Natural killer cell treated with Interleukin-12 subunit alpha and Interleukin-12 subunit beta and Interleukin-15 and Interleukin-18, amount 100 ng/mL, for 72 hours (primary cell): ENCODE results near the gene CCDC197. TPM values are rescaled to one million over a fixed set of nuclear protein-coding genes. Genes with fewer than 3 reads are reported as not detected.

ENCODE experiments used
- ATAC-seq, 2 donors: fragments of 150-1000 bp; cut with Tn5 transposase in 1 of 2; sonication (Bioruptor Pico), chemical (Tn5 transposase) in 1 of 2; 2 replicates each; pipeline ENCODE4 v1.10.0; 2021
- DNase-seq: peaks from one replicate; pipeline ENCODE4 v3.0.0; 2022; ENCODE audit warnings: low spot score
- H3K27ac Mint-ChIP-seq, 2 donors: 1 replicate in 1 of 2; 2 replicates in 1 of 2; pipeline ENCODE4 v1.8.0; 2022; ENCODE audit warnings: mixed read lengths in 2 of 2, mild to moderate bottlenecking in 1 of 2, moderate library complexity in 1 of 2
- H3K27me3 Mint-ChIP-seq, 2 donors: 1 replicate in 1 of 2; 2 replicates in 1 of 2; pipeline ENCODE4 v1.8.0; 2022; ENCODE audit warnings: mixed read lengths in 2 of 2
- H3K36me3 Mint-ChIP-seq: one replicate; pipeline ENCODE4 v1.8.0; 2022; ENCODE audit warnings: mixed read lengths
- H3K4me1 Mint-ChIP-seq, 2 donors: 1 replicate in 1 of 2; 2 replicates in 1 of 2; pipeline ENCODE4 v1.8.0; 2022; ENCODE audit warnings: low read depth in 2 of 2, mixed read lengths in 2 of 2, mild to moderate bottlenecking in 1 of 2
- H3K4me3 Mint-ChIP-seq: one replicate; pipeline ENCODE4 v1.8.0; 2022; ENCODE audit warnings: mixed read lengths
- H3K9me3 Mint-ChIP-seq: 2 replicates; pipeline ENCODE4 v1.8.0; 2022; ENCODE audit warnings: mixed read lengths
- total RNA-seq, 2 donors: library from RNA; stranded (reverse); gene quantifications; one replicate each; pipeline ENCODE4 v1.2.3, GENCODE V29; 2022

Gene CCDC197
- total RNA-seq, 2 donors from 2014 or later = not detected

DNA sequence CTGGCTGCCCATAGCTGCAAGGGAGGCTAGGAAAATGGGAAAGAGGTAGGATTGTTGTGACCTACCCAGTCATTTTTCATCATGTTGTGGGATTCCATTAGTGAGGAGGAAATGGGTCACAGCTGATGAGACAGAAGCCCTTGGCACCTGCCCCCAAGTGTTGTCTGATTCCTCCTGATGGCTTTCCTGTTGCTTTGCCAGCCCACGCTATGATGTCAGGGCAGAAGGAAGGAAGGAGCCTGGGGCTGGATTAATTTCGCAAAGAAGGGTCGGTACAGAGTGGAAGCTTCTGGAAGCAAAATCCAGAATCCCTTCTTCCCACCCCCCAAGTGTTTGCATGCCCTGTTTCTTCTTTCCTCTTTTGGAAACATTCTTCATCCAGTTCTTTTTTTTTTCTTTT lies 37.8 kb downstream of the CCDC197 start:
- no peak overlapping the region for H3K27ac Mint-ChIP-seq
- H3K27me3 Mint-ChIP-seq = no peaks in the 10 kb centered on the region
- no peak overlapping the region for H3K4me3 Mint-ChIP-seq
- H3K4me1 Mint-ChIP-seq = peaks cover 3 to 5% of the 10 kb centered on the region in 2 donors
- DNase-seq = no peak
- no peaks in the 10 kb centered on the region for H3K36me3 Mint-ChIP-seq
- ATAC-seq = no peak
- H3K9me3 Mint-ChIP-seq = no peaks in the 10 kb centered on the region

DNA sequence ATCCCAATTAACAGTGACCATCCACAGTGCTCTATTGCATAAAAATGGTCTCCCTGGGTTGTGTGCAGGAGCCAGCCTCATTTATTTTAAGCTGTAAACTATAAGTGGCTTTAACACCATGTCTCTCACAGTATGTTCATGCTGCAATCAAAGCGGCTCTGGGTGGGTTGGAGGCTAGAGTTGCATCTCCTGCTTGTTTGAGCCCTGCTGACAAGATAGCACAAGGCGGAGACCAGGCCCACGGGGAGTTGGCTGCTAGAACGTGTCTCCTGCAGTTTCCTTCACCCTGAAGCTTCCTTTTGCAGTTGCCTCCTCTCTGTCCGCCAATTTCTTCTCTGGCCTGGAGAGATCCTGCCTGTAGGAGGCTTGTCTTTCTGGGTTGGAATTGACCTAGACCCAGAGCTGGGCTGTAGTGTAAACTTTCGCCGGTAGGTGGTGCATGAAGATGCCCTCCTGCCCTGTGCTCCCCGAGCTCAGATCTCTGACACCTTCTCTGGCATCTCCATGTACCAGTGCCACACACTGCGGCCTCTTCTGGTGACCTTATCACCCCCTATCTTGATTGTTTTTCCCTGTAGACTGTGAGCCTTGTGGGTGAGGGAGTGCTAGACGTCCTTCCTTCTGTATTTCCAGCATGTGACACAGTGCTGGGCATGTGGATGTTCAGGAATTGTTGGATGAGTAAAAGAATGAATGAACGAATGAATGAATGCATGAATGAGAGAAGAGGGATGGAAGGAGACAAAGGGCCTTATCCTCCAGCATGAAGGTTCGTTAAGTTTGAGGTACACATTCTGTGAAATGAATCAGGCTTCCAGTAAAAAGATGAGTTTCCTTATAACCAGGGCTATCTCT lies 39.4 kb downstream of the CCDC197 start:
- Mint-ChIP-seq H3K4me1 (peaks cover 3 to 5% of the 10 kb centered on the region in 2 donors), H3K27me3 (no peaks in the 10 kb centered on the region), H3K27ac (no peak overlapping the region), H3K4me3 (no peak overlapping the region), H3K9me3 (no peaks in the 10 kb centered on the region), H3K36me3 (no peaks in the 10 kb centered on the region)
- DNase-seq = peak; percentile 72
- ATAC-seq = peak; percentile 83 to 84

DNA sequence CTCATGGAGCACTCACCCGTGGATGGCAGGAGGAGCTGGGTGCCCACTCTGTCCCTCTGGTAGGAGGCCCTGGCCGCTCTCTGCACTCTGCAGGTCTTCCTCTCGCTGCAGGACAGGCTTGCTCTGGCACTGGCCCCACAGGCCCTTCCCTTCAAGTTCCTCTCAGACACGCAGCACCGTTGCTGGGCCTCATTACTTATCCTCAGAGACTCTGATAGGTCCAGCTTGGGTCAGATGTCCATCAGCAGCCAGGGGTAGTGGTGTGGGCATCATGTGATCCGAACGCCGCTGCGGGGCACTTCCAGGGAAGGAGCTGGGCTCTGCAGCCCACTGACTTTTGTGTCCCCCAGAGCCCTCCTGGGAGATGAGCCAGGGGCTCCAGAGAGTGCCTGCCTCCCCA lies 40.9 kb downstream of the CCDC197 start:
- no peaks in the 10 kb centered on the region for H3K36me3 Mint-ChIP-seq
- no peak overlapping the region for H3K27ac Mint-ChIP-seq
- H3K27me3 Mint-ChIP-seq = no peaks in the 10 kb centered on the region
- no peak overlapping the region for H3K4me3 Mint-ChIP-seq
- ATAC-seq = no peak
- DNase-seq = no peak
- H3K9me3 Mint-ChIP-seq = no peaks in the 10 kb centered on the region
- peaks cover 3 to 5% of the 10 kb centered on the region in 2 donors for H3K4me1 Mint-ChIP-seq

GRCh38 chr14:94038510-94038909 lies 41.4 kb downstream of the CCDC197 start:
- DNase-seq = no peak
- H3K4me3 Mint-ChIP-seq = no peak overlapping the region
- no peaks in the 10 kb centered on the region for H3K9me3 Mint-ChIP-seq
- no peaks in the 10 kb centered on the region for H3K36me3 Mint-ChIP-seq
- H3K27me3 Mint-ChIP-seq = no peaks in the 10 kb centered on the region
- ATAC-seq = no peak
- H3K4me1 Mint-ChIP-seq = peaks cover 3 to 5% of the 10 kb centered on the region in 2 donors
- H3K27ac Mint-ChIP-seq = no peak overlapping the region

DNA sequence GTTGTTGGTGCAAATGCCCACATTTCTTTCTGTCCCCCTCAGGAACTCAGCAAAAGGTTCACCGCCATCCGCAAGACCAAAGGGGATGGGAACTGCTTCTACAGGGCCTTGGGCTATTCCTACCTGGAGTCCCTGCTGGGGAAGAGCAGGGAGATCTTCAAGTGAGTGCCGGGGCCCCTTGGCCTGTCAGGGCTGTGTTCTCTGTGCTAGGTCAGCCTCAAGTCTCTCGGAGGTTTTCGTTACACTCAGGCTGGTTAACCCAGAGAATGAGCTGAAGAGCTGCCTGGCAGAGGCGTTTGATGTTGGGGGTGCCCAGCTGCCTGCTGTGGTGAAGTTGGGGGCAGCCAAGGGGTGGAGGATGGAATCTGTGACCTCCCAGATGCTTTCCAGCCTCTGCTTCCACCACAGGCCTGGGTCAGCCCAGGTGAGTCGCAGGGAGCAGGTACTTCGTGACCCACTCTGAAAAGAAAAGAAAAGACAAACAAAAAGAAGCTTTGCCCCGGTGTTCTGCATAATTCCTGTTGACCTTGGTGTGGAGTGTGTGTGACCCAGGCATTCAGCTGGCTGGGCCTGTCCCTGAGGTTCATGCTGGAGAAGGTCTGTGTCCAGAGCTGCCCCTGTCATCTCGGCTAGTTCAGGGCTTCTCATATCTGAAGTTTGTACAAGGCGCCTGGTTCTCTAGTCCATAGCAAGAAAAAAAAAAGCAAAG lies 42.0 kb downstream of the CCDC197 start:
- Mint-ChIP-seq H3K4me3 (no peak overlapping the region), H3K27ac (no peak overlapping the region), H3K4me1 (peaks cover 3 to 5% of the 10 kb centered on the region in 2 donors), H3K27me3 (no peaks in the 10 kb centered on the region), H3K9me3 (no peaks in the 10 kb centered on the region), H3K36me3 (no peaks in the 10 kb centered on the region)
- ATAC-seq = no peak
- no peak for DNase-seq

GRCh38 chr14:94040247-94040646 lies 43.1 kb downstream of the CCDC197 start:
- H3K4me1 Mint-ChIP-seq = peaks cover 3 to 5% of the 10 kb centered on the region in 2 donors
- H3K36me3 Mint-ChIP-seq = no peaks in the 10 kb centered on the region
- H3K27me3 Mint-ChIP-seq = no peaks in the 10 kb centered on the region
- H3K9me3 Mint-ChIP-seq = no peaks in the 10 kb centered on the region
- H3K4me3 Mint-ChIP-seq = no peak overlapping the region
- ATAC-seq (no peak), DNase-seq (no peak)
- no peak overlapping the region for H3K27ac Mint-ChIP-seq

DNA sequence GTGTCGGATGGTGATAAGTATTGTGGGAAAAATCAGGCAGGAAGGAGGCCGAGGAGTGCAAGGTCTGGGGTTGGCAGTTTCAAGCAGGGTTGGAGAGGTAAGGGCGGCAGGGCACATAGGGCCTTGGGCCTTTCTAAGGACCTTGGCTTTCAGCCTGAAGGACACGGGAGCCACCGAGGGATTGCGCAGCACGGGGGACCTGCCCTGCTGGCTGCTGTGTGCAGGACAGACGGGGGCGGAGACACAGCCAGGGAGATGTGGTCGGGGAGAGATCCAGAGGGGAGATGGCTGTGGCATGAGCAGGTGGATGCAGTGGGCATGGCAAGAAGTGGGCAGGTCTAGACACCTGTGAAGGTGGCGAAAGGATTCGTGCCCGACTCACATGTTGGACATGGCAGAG lies 43.7 kb downstream of the CCDC197 start:
- no peak overlapping the region for H3K27ac Mint-ChIP-seq
- no peaks in the 10 kb centered on the region for H3K9me3 Mint-ChIP-seq
- H3K4me3 Mint-ChIP-seq = no peak overlapping the region
- ATAC-seq (no peak), DNase-seq (no peak)
- H3K4me1 Mint-ChIP-seq = peaks cover 3 to 5% of the 10 kb centered on the region in 2 donors
- H3K36me3 Mint-ChIP-seq = no peaks in the 10 kb centered on the region
- H3K27me3 Mint-ChIP-seq = no peaks in the 10 kb centered on the region

DNA sequence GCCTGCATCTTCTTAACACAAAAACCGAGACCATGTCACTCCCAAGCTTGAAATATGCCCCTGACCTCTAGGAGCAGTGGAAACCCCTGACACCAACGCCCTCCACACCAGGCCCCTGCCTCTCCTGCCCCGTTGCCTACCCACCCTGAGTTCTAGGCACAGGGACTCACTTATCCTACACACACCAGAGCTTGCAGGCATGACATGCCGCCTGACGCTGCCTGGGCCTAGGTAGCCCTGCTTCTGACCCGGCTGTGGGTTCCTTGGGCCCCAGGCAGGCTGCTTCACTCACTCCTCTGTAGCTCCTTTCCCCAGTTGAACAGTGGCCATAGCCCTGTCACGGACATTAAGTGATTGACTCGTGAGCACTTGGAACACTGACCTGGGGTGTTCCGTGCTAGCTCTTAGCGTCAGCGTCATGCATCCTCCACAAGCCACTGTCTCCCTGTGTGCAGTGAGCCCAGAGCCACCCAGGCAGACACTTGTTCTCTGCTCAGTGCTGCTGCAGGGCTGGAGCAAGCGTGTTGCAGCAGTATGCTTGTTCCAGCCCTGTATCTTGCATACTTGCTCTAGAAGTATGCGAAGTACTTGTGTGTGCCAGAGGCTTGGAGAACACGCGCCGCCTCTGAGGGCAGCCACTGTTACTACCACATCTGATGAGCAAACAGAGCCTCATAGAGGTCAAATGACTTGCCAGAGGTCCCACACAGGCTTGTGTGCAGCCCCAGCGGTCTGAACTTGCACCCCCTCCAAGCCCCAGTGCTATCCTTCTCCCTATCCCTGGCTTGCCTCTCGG lies 44.6 kb downstream of the CCDC197 start:
- DNase-seq (no peak), ATAC-seq (no peak)
- H3K27me3 Mint-ChIP-seq = no peaks in the 10 kb centered on the region
- peaks cover 1 to 2% of the 10 kb centered on the region in 2 donors for H3K4me1 Mint-ChIP-seq
- H3K27ac Mint-ChIP-seq = peak overlapping the region in 1 of 2 donors; percentile 18
- H3K4me3 Mint-ChIP-seq = no peak overlapping the region
- H3K9me3 Mint-ChIP-seq = no peaks in the 10 kb centered on the region
- no peaks in the 10 kb centered on the region for H3K36me3 Mint-ChIP-seq

DNA sequence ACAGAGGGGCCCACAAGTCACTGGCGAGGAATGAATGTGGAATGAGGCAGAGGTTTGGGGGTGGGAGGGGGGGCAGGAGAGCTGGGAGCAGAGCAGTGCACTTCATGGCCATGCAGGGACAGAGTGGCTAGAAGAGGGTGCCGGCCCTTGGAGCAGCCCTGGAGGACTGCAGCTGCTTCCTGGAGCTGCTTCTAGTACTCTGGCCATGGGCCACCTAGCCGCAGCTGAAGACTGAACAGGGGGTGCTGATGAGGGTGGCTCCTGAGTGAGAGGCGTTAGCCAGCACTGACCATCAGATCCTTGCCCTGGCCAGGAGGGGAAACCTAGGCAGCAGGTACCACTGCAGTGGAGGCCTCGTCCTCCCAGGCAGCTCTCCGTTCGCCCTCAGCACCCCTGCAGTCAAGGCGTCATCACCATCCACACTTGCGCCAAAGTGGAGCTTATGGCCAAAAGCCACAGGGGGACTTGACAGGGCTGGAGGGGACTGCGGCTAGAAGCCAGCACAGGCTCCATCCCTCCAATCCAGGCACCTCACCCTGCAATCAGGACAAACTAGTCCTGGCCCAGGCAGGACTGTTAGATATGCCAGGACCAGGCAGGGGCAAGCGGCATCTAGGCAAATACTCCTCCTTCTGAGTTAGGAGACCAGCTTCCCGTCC lies 45.5 kb downstream of the CCDC197 start:
- Mint-ChIP-seq H3K4me1 (no peaks in the 10 kb centered on the region), H3K27me3 (no peaks in the 10 kb centered on the region), H3K9me3 (no peaks in the 10 kb centered on the region), H3K27ac (no peak overlapping the region), H3K36me3 (no peaks in the 10 kb centered on the region), H3K4me3 (no peak overlapping the region)
- peak; percentile 42 for DNase-seq
- no peak for ATAC-seq

DNA sequence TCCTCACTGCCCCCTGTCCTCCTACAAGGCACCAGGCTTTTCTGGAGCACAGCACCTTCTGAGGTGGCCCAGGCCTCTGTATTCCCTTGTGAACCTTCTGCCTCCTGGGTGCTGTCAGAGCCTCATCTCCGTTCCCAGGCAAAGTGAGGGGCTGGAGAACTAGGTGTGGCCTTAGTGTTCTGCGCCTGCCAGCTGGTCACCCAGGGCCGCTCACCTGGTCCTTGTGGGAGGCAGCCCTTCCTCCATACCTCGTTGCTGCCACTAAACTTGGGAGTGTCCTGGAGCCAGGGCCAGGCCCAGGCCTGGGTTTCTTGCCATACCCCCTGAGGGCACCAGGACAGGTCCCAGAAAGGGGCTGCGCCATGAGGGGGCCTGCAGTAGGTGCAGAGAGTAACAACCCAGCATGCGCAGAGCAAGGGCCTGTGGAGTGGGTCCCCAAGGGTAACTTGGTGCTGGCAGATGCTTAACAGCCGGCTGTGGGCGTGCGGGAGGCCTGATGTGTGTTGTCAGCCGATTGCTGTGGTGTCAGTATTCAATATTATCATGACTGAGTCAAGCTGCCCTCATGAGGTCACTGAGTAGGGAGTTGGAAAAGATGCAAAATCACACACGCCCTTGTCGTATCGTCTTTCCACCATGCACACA lies 46.1 kb downstream of the CCDC197 start:
- H3K4me3 Mint-ChIP-seq = no peak overlapping the region
- DNase-seq (peak; percentile 25), ATAC-seq (no peak)
- H3K4me1 Mint-ChIP-seq = no peaks in the 10 kb centered on the region
- H3K27me3 Mint-ChIP-seq = no peaks in the 10 kb centered on the region
- H3K27ac Mint-ChIP-seq = no peak overlapping the region
- no peaks in the 10 kb centered on the region for H3K9me3 Mint-ChIP-seq
- H3K36me3 Mint-ChIP-seq = no peaks in the 10 kb centered on the region

DNA sequence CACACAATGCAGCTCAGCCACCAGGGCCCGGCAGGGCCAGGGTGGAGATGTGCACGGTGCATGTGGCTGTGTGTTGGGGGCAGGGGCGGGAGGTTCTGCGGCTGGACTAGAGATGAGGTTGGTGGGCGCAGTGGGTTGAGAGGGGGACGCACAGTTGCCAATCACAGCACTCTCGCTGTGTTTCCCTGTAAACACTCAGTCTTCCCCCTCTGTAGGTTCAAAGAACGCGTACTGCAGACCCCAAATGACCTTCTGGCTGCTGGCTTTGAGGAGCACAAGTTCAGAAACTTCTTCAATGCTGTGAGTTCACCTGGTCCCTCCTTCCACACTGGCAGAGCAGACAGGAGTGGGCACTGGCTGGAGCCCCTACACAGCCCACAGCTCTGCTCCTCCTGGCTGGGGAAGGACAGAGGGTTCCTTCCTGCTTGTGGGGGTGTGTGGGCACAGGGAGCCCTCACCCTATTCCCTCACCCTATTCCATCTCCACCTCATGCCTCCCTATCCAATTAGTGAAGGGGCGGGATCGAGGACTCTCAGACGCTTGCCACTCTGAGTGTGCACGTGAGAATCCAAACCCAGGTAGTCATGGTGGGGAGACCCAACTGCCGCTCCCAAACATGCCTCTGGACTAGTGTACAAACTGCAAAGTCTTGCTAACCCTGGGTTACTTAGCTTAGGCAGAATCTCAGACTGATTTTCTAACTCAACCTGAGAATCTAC lies 46.8 kb downstream of the CCDC197 start:
- peak; percentile 51 for DNase-seq
- no peak overlapping the region for H3K4me3 Mint-ChIP-seq
- H3K27me3 Mint-ChIP-seq = no peaks in the 10 kb centered on the region
- H3K9me3 Mint-ChIP-seq = no peaks in the 10 kb centered on the region
- H3K4me1 Mint-ChIP-seq = no peaks in the 10 kb centered on the region
- no peak overlapping the region for H3K27ac Mint-ChIP-seq
- no peak for ATAC-seq
- H3K36me3 Mint-ChIP-seq = no peaks in the 10 kb centered on the region

GRCh38 chr14:94044476-94045091 lies 47.5 kb downstream of the CCDC197 start:
- no peaks in the 10 kb centered on the region for H3K36me3 Mint-ChIP-seq
- H3K27ac Mint-ChIP-seq = no peak overlapping the region
- peak; percentile 63 for DNase-seq

More at GRCh38 chr14:94044476-94045091, 47.5 kb downstream of the CCDC197 start:
- Mint-ChIP-seq H3K27me3 (no peaks in the 10 kb centered on the region), H3K4me3 (no peak overlapping the region), H3K9me3 (no peaks in the 10 kb centered on the region), H3K4me1 (no peaks in the 10 kb centered on the region)
- ATAC-seq = no peak
